GM12878 (cell line): Measurements from ENCODE around the gene CDX1. TPM values are rescaled to one million over a fixed set of nuclear protein-coding genes. Genes with fewer than 3 reads are reported as not detected.

ENCODE experiments used
- ATAC-seq: fragments of 200-7000 bp; cut with Tn5 transposase; 3 replicates; pipeline ENCODE4 v1.9.1; 2020; ENCODE audit warnings: mild to moderate bottlenecking, moderate library complexity
- BruUV-seq: library from RNA; stranded (reverse); fragments of 400-500 nt; replicated peaks from 2 replicates; lab custom pipeline; 2021; lab: Mats Ljungman, UMichigan
- CTCF ChIA-PET: fragments of 300-600 bp; sonication (Branson Sonifier 250); formaldehyde crosslinking; extraction: SDS; loops from one replicate; lab custom pipeline; 2021; ENCODE audit warnings: inconsistent platforms; lab: Yijun Ruan, JAX
- POLR2A ChIA-PET: fragments of 350-600 bp; formaldehyde crosslinking; extraction: SDS; loops from one replicate; lab custom pipeline; 2021; ENCODE audit warnings: inconsistent platforms; lab: Charles Lee
- RAD21 ChIA-PET: fragments of 300-600 bp; sonication (Branson Sonifier 250); formaldehyde crosslinking; loops from one replicate; lab custom pipeline; 2023; ENCODE audit warnings: antibody characterized with exemption; ENCODE audit not compliant: unreplicated experiment; lab: Charles Lee
- SMC1A ChIA-PET: fragments of 300-600 bp; sonication (Branson Sonifier 250); formaldehyde crosslinking; loops from one replicate; lab custom pipeline; 2023; ENCODE audit not compliant: unreplicated experiment, uncharacterized antibody; lab: Charles Lee
- DNase-seq: peaks from one replicate; pipeline ENCODE4 v3.0.0-alpha.2; 2011; ENCODE audit warnings: low read depth, low spot score
- FAIRE-seq: peaks from 3 replicates; lab custom pipeline; 2011; peaks lifted over from hg19 to GRCh38; lab: Jason Lieb, UNC
- H2AFZ ChIP-seq: 2 replicates; pipeline ENCODE4 v1.6.0; 2011; ENCODE audit warnings: low read depth, low read length, control low read depth; ENCODE audit not compliant: control insufficient read depth
- H3K27ac ChIP-seq: 2 replicates; pipeline ENCODE4 v1.5.1; 2011; ENCODE audit warnings: control low read depth; ENCODE audit not compliant: control insufficient read depth, insufficient read depth
- H3K27me3 ChIP-seq, 2 experiments: replicated peaks in 1 of 2; 2 replicates each; pipeline versions ENCODE4 v1.6.0 to v1.6.1; 2011; ENCODE audit warnings: low read length in 1 of 2; ENCODE audit not compliant: control insufficient read depth in 2 of 2, insufficient read depth in 2 of 2
- H3K36me3 ChIP-seq, 2 experiments: 2 replicates each; pipeline ENCODE4 v1.5.1; 2011; ENCODE audit warnings: low read length in 1 of 2; ENCODE audit not compliant: control insufficient read depth in 2 of 2, insufficient read depth in 2 of 2
- H3K4me1 ChIP-seq: 2 replicates; pipeline ENCODE4 v1.6.1; 2011; ENCODE audit warnings: mild to moderate bottlenecking, low read length, moderate library complexity, mixed read lengths; ENCODE audit not compliant: control insufficient read depth, insufficient read depth
- H3K4me2 ChIP-seq: 2 replicates; pipeline ENCODE4 v1.6.0; 2011; ENCODE audit warnings: control low read depth; ENCODE audit not compliant: control insufficient read depth, insufficient read depth
- H3K4me3 ChIP-seq: fragments of 200-600 bp; sonication (generic); 2 replicates; pipeline ENCODE4 v1.5.1; 2016
- H3K79me2 ChIP-seq: 2 replicates; pipeline ENCODE4 v1.6.0; 2011; ENCODE audit warnings: low read length; ENCODE audit not compliant: control insufficient read depth, insufficient read depth
- H3K9ac ChIP-seq: 2 replicates; pipeline ENCODE4 v1.8.0; 2011; ENCODE audit warnings: low read length, control low read depth, mixed read lengths; ENCODE audit not compliant: control insufficient read depth, insufficient read depth
- H3K9me3 ChIP-seq: replicated peaks from 3 replicates; pipeline ENCODE4 v1.5.1; 2011; ENCODE audit warnings: mild to moderate bottlenecking, low read length; ENCODE audit not compliant: control insufficient read depth, insufficient read depth
- H4K20me1 ChIP-seq: 2 replicates; pipeline ENCODE4 v1.6.0; 2011; ENCODE audit not compliant: control insufficient read depth, insufficient read depth
- ATF7 ChIP-seq: fragments of 450-650 bp; IDR thresholded peaks from 2 replicates; pipeline ENCODE4 v1.6.1; 2016; ENCODE audit warnings: low read depth, mild to moderate bottlenecking
- CBX5 ChIP-seq: sonication (generic); IDR thresholded peaks from 2 replicates; pipeline ENCODE4 v1.6.1; 2016; ENCODE audit warnings: low read depth, moderate library complexity, mild to moderate bottlenecking, inconsistent platforms
- CEBPB ChIP-seq, 2 experiments: fragments of 150-350 bp in 1 of 2; IDR thresholded peaks; 2 replicates each; pipeline ENCODE4 v1.6.1; 2012 to 2014; ENCODE audit warnings: low read depth in 2 of 2, low read length in 2 of 2, borderline replicate concordance in 1 of 2, inconsistent platforms in 1 of 2
- CHD2 ChIP-seq: IDR thresholded peaks from 2 replicates; pipeline ENCODE4 v1.6.1; 2011; ENCODE audit warnings: low read depth, low read length, improper control_type of control experiment, borderline replicate concordance
- DPF2 ChIP-seq: fragments of 450-650 bp; IDR thresholded peaks from 2 replicates; pipeline ENCODE4 v1.6.1; 2017; ENCODE audit warnings: mild to moderate bottlenecking
- EGR1 ChIP-seq, 2 experiments: IDR thresholded peaks; 1 replicate in 1 of 2; 2 replicates in 1 of 2; pipeline ENCODE4 v1.6.1; 2011 to 2012; ENCODE audit warnings: low read depth in 2 of 2, low read length in 2 of 2, borderline replicate concordance in 1 of 2, mild to moderate bottlenecking in 1 of 2, moderate library complexity in 1 of 2
- ESRRA ChIP-seq: IDR thresholded peaks from 2 replicates; pipeline ENCODE4 v1.6.1; 2012; ENCODE audit warnings: mild to moderate bottlenecking, low read length, improper control_type of control experiment
- IKZF1 ChIP-seq: fragments of 450-650 bp; conservative IDR thresholded peaks from 2 replicates; pipeline ENCODE4 v1.6.1; 2017; ENCODE audit warnings: antibody characterized with exemption, mild to moderate bottlenecking
- KAT2A ChIP-seq: conservative IDR thresholded peaks from 2 replicates; pipeline ENCODE4 v1.6.1; 2011; ENCODE audit warnings: low read depth, low read length; ENCODE audit not compliant: control insufficient read depth
- MLLT1 ChIP-seq: fragments of 450-650 bp; IDR thresholded peaks from 2 replicates; pipeline ENCODE4 v1.6.1; 2016; ENCODE audit warnings: mild to moderate bottlenecking
- MTA2 ChIP-seq: fragments of 450-650 bp; IDR thresholded peaks from 2 replicates; pipeline ENCODE4 v1.6.1; 2016; ENCODE audit warnings: low read depth, mild to moderate bottlenecking, moderate library complexity
- PBX3 ChIP-seq: IDR thresholded peaks from 2 replicates; pipeline ENCODE4 v1.6.1; 2011; ENCODE audit warnings: mild to moderate bottlenecking, low read depth, low read length, moderate library complexity; ENCODE audit not compliant: insufficient replicate concordance
- SMAD5 ChIP-seq: IDR thresholded peaks from 2 replicates; pipeline ENCODE4 v1.6.1; 2016; ENCODE audit warnings: antibody characterized with exemption, low read depth
- TBL1XR1 ChIP-seq: IDR thresholded peaks from 2 replicates; pipeline ENCODE4 v1.6.1; 2012; ENCODE audit warnings: low read depth, low read length, improper control_type of control experiment
- TCF3 ChIP-seq: IDR thresholded peaks from 2 replicates; pipeline ENCODE4 v1.6.1; 2012; ENCODE audit warnings: low read depth, mild to moderate bottlenecking, low read length, borderline replicate concordance; ENCODE audit not compliant: insufficient read depth
- ZNF274 ChIP-seq: IDR thresholded peaks from one replicate; pipeline ENCODE4 v1.8.0; 2011; ENCODE audit not compliant: insufficient read length, insufficient read depth
- WGBS: methylation state at CpG from one replicate; pipeline ENCODE4 v1.1.6; 2016; ENCODE audit warnings: low lambda C conversion rate; ENCODE audit not compliant: insufficient replicate concordance, insufficient coverage; ENCODE audit errors: missing lambda C conversion rate; 5-methylcytosine and 5-hydroxymethylcytosine counted together
- in situ Hi-C: fragments of 300-500 bp; cut with MboI; formaldehyde crosslinking; loops from 9 replicates; pipeline ENCODE4 v1.14.3; 2018; ENCODE audit warnings: mixed read lengths
- intact Hi-C: fragments of 100-400 bp; cut with micrococcal nuclease; formaldehyde crosslinking; loops from one replicate; pipeline ENCODE4 v1.14.2; 2022; ENCODE audit not compliant: unreplicated experiment
- polyA plus RNA-seq, 11 experiments: library from polyadenylated mRNA; depleted of rRNA in 4 of 11; unstranded in 6 of 11; stranded (reverse) in 5 of 11; fragments of >200 nt; fragmentation: Nextera tagmentation in 4 of 11; fragmentation: Illumina TruSeq in 1 of 11; extraction: Ambion mirVana in 4 of 11; extraction: Trizol in 1 of 11; gene quantifications; 1 replicate in 1 of 11; 2 replicates in 10 of 11; pipeline versions ENCODE4 v1.2.1 to v1.2.3, GENCODE V29; 2011 to 2016; ENCODE audit warnings: inconsistent platforms in 2 of 11, missing spikeins in 2 of 11, low read depth in 1 of 11
- total RNA-seq, 4 experiments: library from RNA; depleted of rRNA in 3 of 4; stranded (reverse); fragments of >200 nt in 3 of 4; fragmentation: Illumina TruSeq in 1 of 4; extraction: Trizol in 1 of 4; gene quantifications; 2 replicates each; pipeline versions ENCODE4 v1.2.1 to v1.2.3, GENCODE V29; 2013 to 2021
- TF ChIP-seq, protein P1 (sequence below): fragments of 450-650 bp; IDR thresholded peaks from 2 replicates; pipeline ENCODE4 v1.6.1; 2017; ENCODE audit warnings: borderline replicate concordance

Gene CDX1
- total and polyA plus RNA-seq, 10 of the 15 experiments (the other 5 are each of a cell fraction or from before 2014, with no cell fraction given) = not detected

- TF ChIP-seq CEBPB (IDR thresholded peaks at IDR 0.05; ENCODE audit: borderline replicate concordance in 1 of 2, low read depth in 2 of 2, low read length in 2 of 2) (no peak), ZNF274 (no peak), ATF7 (no peak), CHD2 (no peak)
Observed at GRCh38 chr5:150159031-150159430, 7.5 kb upstream of the CDX1 start (continued).

GRCh38 chr5:150159741-150160179 is 6.8 kb upstream of the CDX1 start:
- ATAC-seq (peak; percentile 4), DNase-seq (no peak), FAIRE-seq (no peak)
- peak overlapping the region; percentile 76 for H2AFZ ChIP-seq
- ChIA-PET SMC1A (interaction anchor here (0.7 to 1.5 kb wide), 3 partner anchors 13 to 191 kb away, joined by 3 to 4 read pairs (median 3); no protein-coding TSS in a partner anchor), CTCF (interaction anchor here (0.7 to 6.7 kb wide), 10 partner anchors 16 to 541 kb away, joined by 3 to 68 read pairs (median 3); partner anchors contain the start of gene RPS14), RAD21 (interaction anchor here (0.6 to 2.2 kb wide), 9 partner anchors 17 to 277 kb away, joined by 3 to 8 read pairs (median 4); no protein-coding TSS in a partner anchor), POLR2A (interaction anchor here (0.6 to 1.1 kb wide), 2 partner anchors 15 to 398 kb away, joined by 3 read pairs; no protein-coding TSS in a partner anchor)
- no peaks in the 10 kb centered on the region for H3K27me3 ChIP-seq
- H3K9ac ChIP-seq = no peak overlapping the region
- no peaks in the 10 kb centered on the region for H3K79me2 ChIP-seq
- no peak overlapping the region for H3K27ac ChIP-seq
- no peak overlapping the region for H3K4me3 ChIP-seq
- no peaks in the 10 kb centered on the region for H3K36me3 ChIP-seq
- H3K4me1 ChIP-seq = peaks cover 13% of the 10 kb centered on the region
- H4K20me1 ChIP-seq = no peaks in the 10 kb centered on the region
- in situ Hi-C loops (no loop called here), intact Hi-C loops (loop anchor here (2.0 kb wide), 1 partner anchor 277 kb away; no protein-coding TSS in a partner anchor)
- no TSS peak for BruUV-seq
- WGBS = 35% methylated on average over 5 of the region's 9 CpGs
- H3K4me2 ChIP-seq = 0 out of 2 replicates have a peak overlapping the region, but pooled peaks have one; percentile 46
- H3K9me3 ChIP-seq = no peaks in the 10 kb centered on the region
- TF ChIP-seq SMAD5 = no peak
- no peak for TF ChIP-seq ESRRA
- TF ChIP-seq IKZF1 = peak; percentile 61
- peak in 1 of 2 experiments; percentile 60; a peak in 1 of 3 replicates for TF ChIP-seq EGR1 (IDR thresholded peaks at IDR 0.05; ENCODE audit: borderline replicate concordance in 1 of 2, low read depth in 2 of 2, low read length in 2 of 2)
- TF ChIP-seq DPF2 = 0 out of 2 replicates have a peak, but pooled peaks have one; percentile 53
- no peak for TF ChIP-seq CBX5
- 0 out of 2 replicates have a peak, but pooled peaks have one; percentile 18 for TF ChIP-seq MLLT1
- no peak for TF ChIP-seq TCF3
- no peak for TF ChIP-seq PBX3
- TF ChIP-seq MTA2 = peak; percentile 26; the same call in 1 of the 2 replicates
- TF ChIP-seq TBL1XR1 = no peak
- TF ChIP-seq, protein P1, sequence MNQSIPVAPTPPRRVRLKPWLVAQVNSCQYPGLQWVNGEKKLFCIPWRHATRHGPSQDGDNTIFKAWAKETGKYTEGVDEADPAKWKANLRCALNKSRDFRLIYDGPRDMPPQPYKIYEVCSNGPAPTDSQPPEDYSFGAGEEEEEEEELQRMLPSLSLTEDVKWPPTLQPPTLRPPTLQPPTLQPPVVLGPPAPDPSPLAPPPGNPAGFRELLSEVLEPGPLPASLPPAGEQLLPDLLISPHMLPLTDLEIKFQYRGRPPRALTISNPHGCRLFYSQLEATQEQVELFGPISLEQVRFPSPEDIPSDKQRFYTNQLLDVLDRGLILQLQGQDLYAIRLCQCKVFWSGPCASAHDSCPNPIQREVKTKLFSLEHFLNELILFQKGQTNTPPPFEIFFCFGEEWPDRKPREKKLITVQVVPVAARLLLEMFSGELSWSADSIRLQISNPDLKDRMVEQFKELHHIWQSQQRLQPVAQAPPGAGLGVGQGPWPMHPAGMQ = no peak
- TF ChIP-seq KAT2A = no peak
